Endodermal cell (in vitro differentiated cells): ENCODE results near the gene GRIN2A. TPM values are rescaled to one million over a fixed set of nuclear protein-coding genes. Genes with fewer than 3 reads are reported as not detected.

ENCODE experiments used
- DNase-seq: peaks from one replicate; pipeline ENCODE4 v3.0.0-alpha.2; 2017
- H3K27ac ChIP-seq: 2 replicates; pipeline ENCODE4 v1.5.1; 2013; ENCODE audit warnings: mild to moderate bottlenecking, low read depth, low read length, moderate library complexity
- H3K27me3 ChIP-seq: 2 replicates; pipeline ENCODE4 v1.6.1; 2013; ENCODE audit warnings: mild to moderate bottlenecking, low read length, moderate library complexity; ENCODE audit not compliant: insufficient read depth, control insufficient read depth, poor library complexity, severe bottlenecking
- H3K36me3 ChIP-seq: 2 replicates; pipeline ENCODE4 v1.7.0; 2013; ENCODE audit warnings: mild to moderate bottlenecking, low read length, moderate library complexity; ENCODE audit not compliant: control insufficient read depth, insufficient read depth
- H3K4me1 ChIP-seq: one replicate; pipeline ENCODE4 v1.7.0; 2013; ENCODE audit warnings: low read length; ENCODE audit not compliant: control insufficient read depth, insufficient read depth
- H3K4me3 ChIP-seq: 2 replicates; pipeline ENCODE4 v1.5.1; 2013; ENCODE audit warnings: mild to moderate bottlenecking, low read length, moderate library complexity
- H3K9ac ChIP-seq: 2 replicates; pipeline ENCODE4 v1.6.1; 2013; ENCODE audit warnings: mild to moderate bottlenecking, low read length, moderate library complexity; ENCODE audit not compliant: poor library complexity, severe bottlenecking; ENCODE audit errors: extremely low read depth
- H3K9me3 ChIP-seq: 2 replicates; pipeline ENCODE4 v1.6.1; 2013; ENCODE audit warnings: mild to moderate bottlenecking, low read length, moderate library complexity; ENCODE audit not compliant: control insufficient read depth
- H3K27ac Mint-ChIP-seq: 2 replicates; pipeline ENCODE4 v1.8.0; 2020; ENCODE audit warnings: mixed read lengths
- H3K27me3 Mint-ChIP-seq: 2 replicates; pipeline ENCODE4 v1.8.0; 2021; ENCODE audit warnings: mild to moderate bottlenecking, mixed read lengths; ENCODE audit not compliant: insufficient read depth
- H3K36me3 Mint-ChIP-seq: 2 replicates; pipeline ENCODE4 v1.8.0; 2020; ENCODE audit warnings: low read depth, mixed read lengths
- H3K4me1 Mint-ChIP-seq: 2 replicates; pipeline ENCODE4 v1.8.0; 2020; ENCODE audit warnings: mixed read lengths
- H3K4me3 Mint-ChIP-seq: 2 replicates; pipeline ENCODE4 v1.8.0; 2020; ENCODE audit warnings: mild to moderate bottlenecking, moderate library complexity, mixed read lengths
- H3K9me3 Mint-ChIP-seq: 2 replicates; pipeline ENCODE4 v1.8.0; 2020; ENCODE audit warnings: mild to moderate bottlenecking, mixed read lengths
- WGBS, 2 experiments: methylation state at CpG; one replicate each; pipeline versions ENCODE4 v1.1.5 to v1.1.7; 2013; ENCODE audit warnings: missing lambda C conversion rate in 2 of 2, mixed read lengths in 1 of 2; ENCODE audit not compliant: insufficient coverage in 1 of 2, insufficient read length in 1 of 2; 5-methylcytosine and 5-hydroxymethylcytosine counted together
- total RNA-seq, 2 donors: library from RNA; stranded (reverse); fragmentation: NEBNext Ultra II Directional in 1 of 2; extraction: Animal tissue kit (Norgen Biotek cat#: 25700) in 1 of 2; gene quantifications; 2 replicates in 1 of 2; 3 replicates in 1 of 2; pipeline ENCODE4 v1.2.1, GENCODE V29; 2021
- TF ChIP-seq, protein P1 (sequence below): fragments of 200-600 bp; sonication (generic); conservative IDR thresholded peaks from 2 replicates; pipeline ENCODE4 v1.5.0; 2021; ENCODE audit warnings: antibody characterized with exemption, mild to moderate bottlenecking

The GRIN2A gene
- total RNA-seq, 2 donors from 2014 or later, result 1.2 TPM

GRCh38 chr16:9907752-9908151, 274.5 kb downstream of the GRIN2A start:
- Histone ChIP-seq H3K27ac (no peak overlapping the region), H3K9me3 (no peaks in the 10 kb centered on the region), H3K4me3 (no peak overlapping the region), H3K9ac (no peak overlapping the region), H3K27me3 (no peaks in the 10 kb centered on the region), H3K36me3 (no peaks in the 10 kb centered on the region), H3K4me1 (peaks cover 5% of the 10 kb centered on the region)
- H3K4me3 Mint-ChIP-seq, result no peak overlapping the region
- H3K4me1 Mint-ChIP-seq, result peaks cover 17% of the 10 kb centered on the region
- H3K27me3 Mint-ChIP-seq, result peaks cover 7% of the 10 kb centered on the region
- H3K36me3 Mint-ChIP-seq, result no peaks in the 10 kb centered on the region
- H3K9me3 Mint-ChIP-seq, result no peaks in the 10 kb centered on the region
- WGBS, 2 experiments, result 83 to 90% methylated on average over 8 of the region's 8 CpGs
- TF ChIP-seq, protein P1, sequence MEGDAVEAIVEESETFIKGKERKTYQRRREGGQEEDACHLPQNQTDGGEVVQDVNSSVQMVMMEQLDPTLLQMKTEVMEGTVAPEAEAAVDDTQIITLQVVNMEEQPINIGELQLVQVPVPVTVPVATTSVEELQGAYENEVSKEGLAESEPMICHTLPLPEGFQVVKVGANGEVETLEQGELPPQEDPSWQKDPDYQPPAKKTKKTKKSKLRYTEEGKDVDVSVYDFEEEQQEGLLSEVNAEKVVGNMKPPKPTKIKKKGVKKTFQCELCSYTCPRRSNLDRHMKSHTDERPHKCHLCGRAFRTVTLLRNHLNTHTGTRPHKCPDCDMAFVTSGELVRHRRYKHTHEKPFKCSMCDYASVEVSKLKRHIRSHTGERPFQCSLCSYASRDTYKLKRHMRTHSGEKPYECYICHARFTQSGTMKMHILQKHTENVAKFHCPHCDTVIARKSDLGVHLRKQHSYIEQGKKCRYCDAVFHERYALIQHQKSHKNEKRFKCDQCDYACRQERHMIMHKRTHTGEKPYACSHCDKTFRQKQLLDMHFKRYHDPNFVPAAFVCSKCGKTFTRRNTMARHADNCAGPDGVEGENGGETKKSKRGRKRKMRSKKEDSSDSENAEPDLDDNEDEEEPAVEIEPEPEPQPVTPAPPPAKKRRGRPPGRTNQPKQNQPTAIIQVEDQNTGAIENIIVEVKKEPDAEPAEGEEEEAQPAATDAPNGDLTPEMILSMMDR, result no peak
- H3K27ac Mint-ChIP-seq, result no peak overlapping the region
- no peak for DNase-seq

GRCh38 chr16:9906218-9906617, 276.0 kb downstream of the GRIN2A start:
- H3K36me3 Mint-ChIP-seq, result no peaks in the 10 kb centered on the region
- no peaks in the 10 kb centered on the region for H3K9me3 ChIP-seq
- H3K27me3 Mint-ChIP-seq, result peaks cover 5% of the 10 kb centered on the region
- peaks cover 5% of the 10 kb centered on the region for H3K4me1 ChIP-seq
- no peak overlapping the region for H3K27ac ChIP-seq
- no peak overlapping the region for H3K4me3 ChIP-seq
- H3K9ac ChIP-seq, result no peak overlapping the region
- 89% methylated on average over 3 of the region's 3 CpGs; no CpG with 5 or more reads in 1 of the 2 experiments for WGBS, 2 experiments
- no peak overlapping the region for H3K27ac Mint-ChIP-seq
- TF ChIP-seq, protein P1, result no peak
- H3K4me1 Mint-ChIP-seq, result peaks cover 17% of the 10 kb centered on the region
- H3K4me3 Mint-ChIP-seq, result no peak overlapping the region
- no peaks in the 10 kb centered on the region for H3K9me3 Mint-ChIP-seq
- H3K27me3 ChIP-seq, result no peaks in the 10 kb centered on the region
- no peaks in the 10 kb centered on the region for H3K36me3 ChIP-seq
- DNase-seq, result no peak

DNA sequence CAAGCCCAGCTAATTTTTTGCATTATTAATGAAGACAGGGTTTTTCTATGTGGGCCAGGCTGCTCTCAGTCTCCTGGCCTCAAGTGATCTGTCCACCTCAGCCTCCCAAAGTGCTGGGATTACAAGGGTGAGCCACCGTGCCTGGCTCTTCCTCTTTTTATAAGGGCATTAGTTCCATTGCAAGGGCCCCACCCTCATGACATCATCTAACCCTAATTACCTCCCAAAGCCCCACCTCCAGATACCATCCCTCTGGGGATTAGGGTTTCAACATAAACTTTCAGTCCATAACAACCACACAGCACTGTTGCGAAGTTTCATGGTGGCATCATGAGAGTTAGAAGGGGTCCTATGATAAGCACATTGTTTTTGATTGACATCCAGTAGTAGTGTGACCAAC, 277.7 kb downstream of the GRIN2A start:
- H3K4me1 Mint-ChIP-seq, result peaks cover 17% of the 10 kb centered on the region
- H3K9ac ChIP-seq, result no peak overlapping the region
- H3K4me3 Mint-ChIP-seq, result no peak overlapping the region
- DNase-seq, result no peak
- no peaks in the 10 kb centered on the region for H3K36me3 ChIP-seq
- H3K9me3 Mint-ChIP-seq, result no peaks in the 10 kb centered on the region
- TF ChIP-seq, protein P1, result no peak
- no peak overlapping the region for H3K27ac Mint-ChIP-seq
- no peak overlapping the region for H3K27ac ChIP-seq
- 86 to 100% methylated on average over 1 to 2 of the region's 2 CpGs for WGBS, 2 experiments
- no peak overlapping the region for H3K4me3 ChIP-seq
- peaks cover 14% of the 10 kb centered on the region for H3K27me3 Mint-ChIP-seq
- no peaks in the 10 kb centered on the region for H3K36me3 Mint-ChIP-seq
- H3K27me3 ChIP-seq, result no peaks in the 10 kb centered on the region
- H3K9me3 ChIP-seq, result no peaks in the 10 kb centered on the region
- peaks cover 5% of the 10 kb centered on the region for H3K4me1 ChIP-seq
